ENCODE results near the gene PYGB. TPM values are rescaled to one million over a fixed set of nuclear protein-coding genes. Genes with fewer than 3 reads are reported as not detected.

The PYGB gene
- total and polyA plus RNA-seq, 7 donors: 4.9 to 22.3 (median 9.5) TPM

DNA sequence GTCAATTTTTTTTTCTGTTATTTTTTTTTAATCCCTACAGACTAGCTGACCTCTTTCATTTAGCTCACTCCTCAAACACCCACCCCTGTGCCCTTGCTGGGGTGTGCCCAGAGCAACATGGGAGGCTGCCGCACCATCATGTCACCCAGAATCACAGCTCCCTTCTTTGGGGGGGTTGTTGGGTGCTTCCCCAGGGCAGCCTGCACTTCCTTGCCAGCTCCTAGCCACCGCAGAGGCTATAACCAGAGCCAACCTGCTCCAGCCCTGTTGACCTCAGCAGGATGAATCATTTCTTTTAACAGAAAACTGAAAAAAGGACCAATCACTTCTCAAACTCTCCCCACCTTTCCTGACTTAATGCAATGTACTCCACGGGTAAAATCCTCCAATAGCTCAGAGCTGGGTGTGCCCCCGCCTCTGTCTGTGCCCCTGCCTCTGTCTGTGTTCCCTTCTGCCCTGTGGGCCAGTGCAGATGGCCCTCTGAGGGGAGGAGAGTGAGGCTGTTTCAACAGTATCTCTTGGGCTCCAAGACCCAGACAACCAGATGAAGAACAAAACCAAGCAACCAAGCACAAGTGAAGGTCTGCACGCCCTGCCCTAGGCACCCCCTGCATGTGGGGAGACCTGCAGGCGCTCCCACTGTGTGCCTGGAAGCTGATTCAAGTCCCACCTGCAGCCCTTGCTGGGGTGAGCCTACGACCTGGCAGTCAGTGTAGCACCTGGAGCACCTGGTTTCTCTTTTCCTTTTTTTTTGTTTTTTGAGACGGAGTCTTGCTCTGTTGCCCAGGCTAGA lies 67.7 kb downstream of the PYGB start:
- peaks cover 0 to 10% of the 10 kb centered on the region in 2 donors for H3K36me3 ChIP-seq (ENCODE audit: insufficient read depth in 1 of 2, low read depth in 1 of 2)
- WGBS, 3 donors: 87 to 93% (median 89%) methylated on average over 8 of the region's 8 CpGs
- no peak for DNase-seq
- no peak for ATAC-seq
- H3K9me3 ChIP-seq: no peaks in the 10 kb centered on the region
- peaks cover 11% of the 10 kb centered on the region for H3K4me1 ChIP-seq
- H3K27ac ChIP-seq: no peak overlapping the region
- intact Hi-C loops (cut with DNase I): loop anchor here in 1 of 2 donors (10.0 kb wide), 1 partner anchor 79 kb away; the partner anchor contains the start of gene ABHD12
- H3K27me3 ChIP-seq (ENCODE audit: insufficient read depth in 3 of 3, low read length in 2 of 3): no peaks in the 10 kb centered on the region
- no peak overlapping the region for H3K4me3 ChIP-seq
- TF ChIP-seq, protein P1, sequence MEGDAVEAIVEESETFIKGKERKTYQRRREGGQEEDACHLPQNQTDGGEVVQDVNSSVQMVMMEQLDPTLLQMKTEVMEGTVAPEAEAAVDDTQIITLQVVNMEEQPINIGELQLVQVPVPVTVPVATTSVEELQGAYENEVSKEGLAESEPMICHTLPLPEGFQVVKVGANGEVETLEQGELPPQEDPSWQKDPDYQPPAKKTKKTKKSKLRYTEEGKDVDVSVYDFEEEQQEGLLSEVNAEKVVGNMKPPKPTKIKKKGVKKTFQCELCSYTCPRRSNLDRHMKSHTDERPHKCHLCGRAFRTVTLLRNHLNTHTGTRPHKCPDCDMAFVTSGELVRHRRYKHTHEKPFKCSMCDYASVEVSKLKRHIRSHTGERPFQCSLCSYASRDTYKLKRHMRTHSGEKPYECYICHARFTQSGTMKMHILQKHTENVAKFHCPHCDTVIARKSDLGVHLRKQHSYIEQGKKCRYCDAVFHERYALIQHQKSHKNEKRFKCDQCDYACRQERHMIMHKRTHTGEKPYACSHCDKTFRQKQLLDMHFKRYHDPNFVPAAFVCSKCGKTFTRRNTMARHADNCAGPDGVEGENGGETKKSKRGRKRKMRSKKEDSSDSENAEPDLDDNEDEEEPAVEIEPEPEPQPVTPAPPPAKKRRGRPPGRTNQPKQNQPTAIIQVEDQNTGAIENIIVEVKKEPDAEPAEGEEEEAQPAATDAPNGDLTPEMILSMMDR (IDR thresholded peaks at IDR 0.05): no peak

DNA sequence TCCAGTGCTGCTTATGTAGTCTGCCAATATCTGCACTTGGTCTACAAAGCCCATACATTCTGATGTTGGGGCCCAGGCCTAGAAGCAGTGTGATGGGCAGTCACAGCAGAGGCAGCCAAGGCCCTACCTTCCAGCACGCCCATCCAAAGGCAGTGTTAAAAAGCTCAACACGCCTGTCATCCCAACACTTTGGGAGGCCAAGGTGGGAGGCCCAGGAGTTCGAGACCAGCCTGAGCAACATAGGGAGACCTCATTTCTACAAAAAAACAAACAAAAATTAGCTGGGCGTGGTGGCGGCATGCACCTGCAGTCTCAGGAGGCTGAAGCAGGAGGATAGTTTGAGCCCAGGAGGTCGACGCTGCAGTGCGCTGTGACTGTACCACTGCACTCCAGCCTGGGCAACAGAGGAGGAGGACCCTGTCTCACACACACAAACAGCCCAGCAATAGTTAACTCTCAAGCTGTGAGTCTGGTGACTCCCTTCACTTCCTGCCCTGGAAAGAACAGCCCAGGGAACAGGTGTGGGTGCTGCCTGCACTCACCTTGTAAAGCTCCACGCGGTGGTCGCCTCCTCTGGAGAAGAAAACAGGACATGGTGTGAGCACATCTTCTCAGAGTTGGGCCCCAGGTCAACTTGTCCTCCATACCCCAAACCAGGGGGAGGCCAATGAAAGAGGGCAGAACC lies 68.8 kb downstream of the PYGB start:
- Histone ChIP-seq H3K27ac (no peak overlapping the region), H3K27me3 (ENCODE audit: insufficient read depth in 3 of 3, low read length in 2 of 3) (no peaks in the 10 kb centered on the region), H3K4me1 (peaks cover under 1% of the 10 kb centered on the region), H3K36me3 (ENCODE audit: insufficient read depth in 1 of 2, low read depth in 1 of 2) (peaks cover 0 to 10% of the 10 kb centered on the region in 2 donors), H3K4me3 (no peak overlapping the region), H3K9me3 (no peaks in the 10 kb centered on the region)
- WGBS, 3 donors: 96 to 100% (median 97%) methylated on average over 11 of the region's 11 CpGs
- DNase-seq (no peak), ATAC-seq (no peak)
- intact Hi-C loops (cut with DNase I): loop anchor here in 1 of 2 donors (10.0 kb wide), 1 partner anchor 78 kb away; the partner anchor contains the start of gene ABHD12
- TF ChIP-seq, protein P1 (IDR thresholded peaks at IDR 0.05): no peak

DNA sequence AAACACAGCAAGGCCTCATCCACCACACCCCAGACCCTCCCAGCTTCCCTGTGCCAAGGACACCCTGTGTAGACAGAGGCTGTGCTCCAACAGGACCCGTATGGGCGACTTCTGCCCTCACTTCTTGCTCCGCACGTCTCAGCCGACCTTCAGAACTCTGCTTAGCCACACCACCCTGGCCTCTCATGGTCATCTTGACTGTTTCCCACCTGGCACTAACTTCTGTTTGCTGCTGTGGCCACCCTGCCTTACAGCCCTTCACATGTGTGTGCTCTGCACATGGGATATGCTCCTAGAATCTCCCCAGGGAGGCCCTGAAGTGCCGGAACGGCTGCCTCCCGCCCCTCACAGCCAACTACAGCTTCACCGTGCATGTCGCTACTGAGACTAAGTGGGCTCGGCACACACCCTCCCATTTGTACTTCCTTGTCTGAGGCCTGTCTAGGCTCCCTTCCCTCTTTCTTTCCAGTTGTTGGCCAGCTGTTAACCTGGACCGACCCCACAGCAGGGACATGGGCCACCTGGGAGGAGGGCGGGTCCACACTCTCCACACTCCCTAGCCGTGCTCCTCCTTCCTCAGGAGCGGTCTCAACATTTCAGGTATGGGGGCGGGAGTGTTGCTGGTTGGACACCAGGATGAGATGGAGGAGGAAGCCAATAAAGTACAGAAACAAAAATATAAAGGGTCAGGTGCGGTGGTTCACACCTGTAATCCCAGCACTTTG lies 69.6 kb downstream of the PYGB start:
- no peaks in the 10 kb centered on the region for H3K4me1 ChIP-seq
- intact Hi-C loops (cut with DNase I): loop anchor here in 1 of 2 donors (10.0 kb wide), 1 partner anchor 77 kb away; the partner anchor contains the start of gene ABHD12
- DNase-seq: no peak

More for the DNA sequence above, 69.6 kb downstream of the PYGB start:
- no peak for ATAC-seq
- Histone ChIP-seq H3K27me3 (ENCODE audit: insufficient read depth in 3 of 3, low read length in 2 of 3) (no peaks in the 10 kb centered on the region), H3K4me3 (no peak overlapping the region), H3K27ac (no peak overlapping the region), H3K36me3 (ENCODE audit: insufficient read depth in 1 of 2, low read depth in 1 of 2) (peaks cover 0 to 13% of the 10 kb centered on the region in 2 donors), H3K9me3 (no peaks in the 10 kb centered on the region)
- 80 to 85% (median 84%) methylated on average over 17 of the region's 17 CpGs for WGBS, 3 donors
- TF ChIP-seq, protein P1 (IDR thresholded peaks at IDR 0.05): no peak

All from psoas muscle (tissue), 8 donors.